Measurements from ENCODE around the gene ENDOV.

- TF ChIP-seq POLR2A (IDR thresholded peaks at IDR 0.05; ENCODE audit: borderline replicate concordance, extremely low read depth, insufficient read depth, insufficient read length) (no peak), CTCF (IDR thresholded peaks at IDR 0.05 in 2 of 3, conservative IDR thresholded peaks at IDR 0.05 in 1 of 3; ENCODE audit: borderline replicate concordance in 1 of 3, insufficient read depth in 1 of 3, low read depth in 2 of 3, low read length in 2 of 3) (no peak), REST (IDR thresholded peaks at IDR 0.05; ENCODE audit: low read depth) (no peak), TCF7L2 (IDR thresholded peaks at IDR 0.05; ENCODE audit: borderline replicate concordance, extremely low read depth, insufficient read depth, insufficient read length) (peak; percentile 8), JUND (IDR thresholded peaks at IDR 0.05) (no peak), RAD21 (IDR thresholded peaks at IDR 0.05; ENCODE audit: low read depth) (no peak), FOSL1 (IDR thresholded peaks at IDR 0.05; ENCODE audit: low read depth) (no peak), CBX3 (IDR thresholded peaks at IDR 0.05; ENCODE audit: low read depth) (no peak), ELF1 (IDR thresholded peaks at IDR 0.05; ENCODE audit: borderline replicate concordance, low read depth) (no peak), EGR1 (IDR thresholded peaks at IDR 0.05; ENCODE audit: low read depth) (no peak)
Observed at GRCh38 chr17:80453998-80454556, 39.1 kb downstream of the ENDOV start.

Data from HCT116 (cell line).